B cell (primary cell): ENCODE results near the gene SCOC.

ENCODE experiments used
- CTCF ChIP-seq: fragments of 200-600 bp; IDR thresholded peaks from one replicate; pipeline ENCODE4 v1.8.0; 2022; ENCODE audit warnings: antibody characterized with exemption, mild to moderate bottlenecking
- EZH2 ChIP-seq: IDR thresholded peaks from 2 replicates; pipeline ENCODE4 v1.6.1; 2012; ENCODE audit warnings: borderline replicate concordance, low read depth, mild to moderate bottlenecking, moderate library complexity, low read length; ENCODE audit not compliant: insufficient read depth, poor library complexity, severe bottlenecking

GRCh38 chr4:140335076-140335475, 38.4 kb upstream of the SCOC start:
- TF ChIP-seq EZH2 (no peak), CTCF (no peak)
